ENCODE measurements around the gene MSI2. TPM values are rescaled to one million over a fixed set of nuclear protein-coding genes. Genes with fewer than 3 reads are reported as not detected.

Gene MSI2
- total RNA-seq, 4 donors from 2014 or later: 9.9 to 18.5 (median 13.8) TPM

DNA sequence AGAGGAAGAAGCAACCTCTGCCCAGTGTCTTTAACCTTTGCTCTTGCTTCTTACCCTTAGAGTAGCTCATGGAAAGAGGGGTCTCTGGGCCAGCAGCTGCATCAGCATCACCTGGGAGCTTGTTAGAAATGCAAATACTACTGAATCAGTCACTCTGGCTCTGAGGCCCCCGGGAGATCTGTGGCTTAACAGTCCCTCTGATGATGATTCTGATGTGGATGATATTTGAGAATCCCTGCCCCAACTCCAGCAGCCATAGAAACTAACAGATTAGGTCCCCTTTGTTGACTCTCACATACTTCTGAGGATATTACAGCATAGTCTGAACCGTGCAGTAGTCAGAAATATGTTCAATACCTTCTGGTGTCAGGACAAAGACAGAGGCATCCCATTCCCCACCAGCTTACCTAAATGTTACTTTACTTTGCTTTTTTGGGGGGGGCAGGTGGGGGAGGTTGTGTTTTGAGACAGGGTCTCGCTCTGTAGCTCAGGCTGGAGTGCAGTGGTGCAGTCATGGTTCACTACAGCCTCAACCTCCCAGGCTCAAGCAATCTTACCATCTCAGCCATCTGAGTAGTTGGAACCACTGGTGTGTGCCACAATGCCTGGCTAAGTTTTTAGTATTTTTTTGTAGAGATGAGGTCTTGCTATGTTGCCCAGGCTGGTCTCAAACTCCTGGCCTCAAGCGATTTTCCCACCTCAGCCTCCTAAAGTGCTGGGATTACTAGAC lies 268.7 kb downstream of the MSI2 start:
- no peak overlapping the region for H3K4me3 ChIP-seq (ENCODE audit: low read depth, poor library complexity, severe bottlenecking)
- no peak for TF ChIP-seq POLR2A (IDR thresholded peaks at IDR 0.05)
- TF ChIP-seq, protein P1, sequence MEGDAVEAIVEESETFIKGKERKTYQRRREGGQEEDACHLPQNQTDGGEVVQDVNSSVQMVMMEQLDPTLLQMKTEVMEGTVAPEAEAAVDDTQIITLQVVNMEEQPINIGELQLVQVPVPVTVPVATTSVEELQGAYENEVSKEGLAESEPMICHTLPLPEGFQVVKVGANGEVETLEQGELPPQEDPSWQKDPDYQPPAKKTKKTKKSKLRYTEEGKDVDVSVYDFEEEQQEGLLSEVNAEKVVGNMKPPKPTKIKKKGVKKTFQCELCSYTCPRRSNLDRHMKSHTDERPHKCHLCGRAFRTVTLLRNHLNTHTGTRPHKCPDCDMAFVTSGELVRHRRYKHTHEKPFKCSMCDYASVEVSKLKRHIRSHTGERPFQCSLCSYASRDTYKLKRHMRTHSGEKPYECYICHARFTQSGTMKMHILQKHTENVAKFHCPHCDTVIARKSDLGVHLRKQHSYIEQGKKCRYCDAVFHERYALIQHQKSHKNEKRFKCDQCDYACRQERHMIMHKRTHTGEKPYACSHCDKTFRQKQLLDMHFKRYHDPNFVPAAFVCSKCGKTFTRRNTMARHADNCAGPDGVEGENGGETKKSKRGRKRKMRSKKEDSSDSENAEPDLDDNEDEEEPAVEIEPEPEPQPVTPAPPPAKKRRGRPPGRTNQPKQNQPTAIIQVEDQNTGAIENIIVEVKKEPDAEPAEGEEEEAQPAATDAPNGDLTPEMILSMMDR (IDR thresholded peaks at IDR 0.05): no peak
- 84 to 90% methylated on average over 4 of the region's 4 CpGs for WGBS, 2 donors
- DNase-seq (ENCODE audit: low spot score in 2 of 2): no peak
- intact Hi-C loops (cut with DNase I; ENCODE audit: low total_unique reads): no loop called here

DNA sequence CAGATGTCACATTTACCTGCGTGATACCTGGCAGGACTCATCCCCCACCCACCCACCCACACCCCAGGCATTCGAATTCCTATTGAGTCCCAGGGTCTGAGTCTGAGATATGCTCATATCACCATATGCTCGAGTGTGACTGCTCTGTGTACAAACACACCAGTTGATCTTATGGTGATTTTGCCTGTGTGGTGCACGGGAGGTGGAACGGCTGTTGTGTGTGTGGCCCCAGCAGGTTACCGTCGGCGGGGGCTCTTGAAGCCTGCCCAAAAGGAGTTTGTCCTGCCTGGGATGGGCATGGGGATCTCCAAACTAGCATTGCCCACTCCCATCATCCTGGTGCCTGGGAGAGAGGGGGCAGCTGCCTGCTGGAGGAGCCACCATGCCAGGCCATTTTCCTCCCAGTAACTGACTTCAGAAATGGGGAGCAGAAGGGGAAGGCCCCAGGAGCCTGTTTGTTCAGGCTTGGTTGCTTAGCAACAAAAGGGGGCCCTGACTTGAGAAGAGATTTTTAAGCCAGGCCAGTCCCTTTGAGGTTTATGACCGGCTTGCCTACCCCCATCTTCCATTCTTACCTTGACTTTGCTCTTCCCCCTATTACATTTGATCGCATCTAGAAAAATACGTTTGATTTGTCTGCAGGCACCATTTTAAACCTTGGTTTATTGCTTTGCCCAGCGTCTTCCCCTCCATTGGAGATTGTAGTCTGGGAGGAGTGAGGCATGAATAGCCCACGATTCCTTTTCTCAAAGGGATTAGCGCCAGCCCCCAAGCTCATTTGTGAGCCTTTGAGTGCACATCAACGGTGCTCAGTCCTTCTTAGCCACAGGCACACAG lies 271.1 kb downstream of the MSI2 start:
- WGBS, 2 donors: 74 to 78% methylated on average over 11 to 14 of the region's 15 CpGs
- DNase-seq (ENCODE audit: low spot score in 2 of 2): no peak
- H3K4me3 ChIP-seq (ENCODE audit: low read depth, poor library complexity, severe bottlenecking): no peak overlapping the region
- intact Hi-C loops (cut with DNase I; ENCODE audit: low total_unique reads): no loop called here
- TF ChIP-seq, protein P1 (IDR thresholded peaks at IDR 0.05): no peak
- no peak for TF ChIP-seq POLR2A (IDR thresholded peaks at IDR 0.05)

DNA sequence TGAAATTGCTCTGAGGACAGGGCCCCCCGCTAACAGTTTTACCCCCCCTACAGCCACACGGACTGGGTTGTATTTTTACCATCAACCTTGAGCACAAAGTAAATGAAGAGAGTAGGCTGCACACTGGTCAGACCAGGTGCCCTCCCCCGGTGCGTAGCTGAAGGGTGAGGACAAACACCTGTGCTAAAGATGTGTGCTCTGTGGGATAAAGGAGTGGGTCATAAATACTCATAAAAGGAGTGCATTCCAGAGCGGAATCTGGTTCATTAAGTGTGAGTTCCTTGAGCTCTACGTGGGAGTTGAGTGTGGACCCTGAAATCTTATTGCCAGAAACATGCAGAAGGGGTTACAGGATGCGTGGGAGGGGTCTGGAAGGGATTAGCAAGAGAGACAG lies 271.7 kb downstream of the MSI2 start:
- H3K4me3 ChIP-seq (ENCODE audit: low read depth, poor library complexity, severe bottlenecking): no peak overlapping the region
- TF ChIP-seq, protein P1 (IDR thresholded peaks at IDR 0.05): no peak
- TF ChIP-seq POLR2A (IDR thresholded peaks at IDR 0.05): no peak
- intact Hi-C loops (cut with DNase I; ENCODE audit: low total_unique reads): no loop called here
- WGBS, 2 donors: 83 to 90% methylated on average over 7 of the region's 7 CpGs
- no peak for DNase-seq (ENCODE audit: low spot score in 2 of 2)

DNA sequence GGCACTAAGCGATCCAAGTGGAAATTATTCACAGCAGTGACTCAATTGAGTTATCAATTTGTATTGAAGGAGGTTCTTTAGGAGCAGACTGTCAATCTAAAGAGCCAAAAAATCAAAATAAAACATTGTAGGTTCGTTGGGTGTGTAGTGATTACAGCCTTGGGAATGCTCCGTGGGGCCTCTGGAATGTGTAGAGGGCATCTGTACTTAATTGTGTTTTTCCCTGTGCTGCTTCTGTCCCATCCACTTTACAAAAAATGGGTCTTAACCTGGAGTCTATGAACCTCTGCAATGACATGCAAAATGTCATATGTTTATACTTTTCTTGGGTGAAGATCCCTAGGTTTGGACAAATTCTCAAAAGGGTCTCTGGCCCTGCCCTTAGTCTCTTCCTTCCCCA lies 273.7 kb downstream of the MSI2 start:
- no peak for DNase-seq (ENCODE audit: low spot score in 2 of 2)
- intact Hi-C loops (cut with DNase I; ENCODE audit: low total_unique reads): no loop called here
- TF ChIP-seq POLR2A (IDR thresholded peaks at IDR 0.05): no peak
- TF ChIP-seq, protein P1 (IDR thresholded peaks at IDR 0.05): no peak
- no peak overlapping the region for H3K4me3 ChIP-seq (ENCODE audit: low read depth, poor library complexity, severe bottlenecking)
- WGBS, 2 donors: 65 to 66% methylated on average over 3 of the region's 3 CpGs

DNA sequence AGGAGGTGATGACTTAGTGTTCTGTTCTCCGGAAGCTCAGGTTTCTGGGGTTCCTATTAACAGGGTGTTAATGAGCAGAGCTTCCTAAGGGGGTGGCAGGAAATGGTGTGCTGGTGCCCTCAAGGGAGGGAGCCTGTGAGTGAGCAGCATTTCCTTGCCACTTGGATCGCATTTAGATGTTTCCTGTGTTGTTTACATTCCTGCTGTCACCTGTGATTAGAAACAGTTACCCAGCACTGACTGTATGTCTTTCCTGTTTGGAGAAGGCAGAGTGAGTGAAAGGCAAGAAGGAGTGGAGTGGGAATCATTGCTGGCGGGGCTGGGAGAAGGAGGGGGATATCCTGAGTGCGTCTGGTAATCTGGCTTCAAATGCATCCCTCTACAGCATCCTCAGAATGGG lies 274.2 kb downstream of the MSI2 start:
- no peak overlapping the region for H3K4me3 ChIP-seq (ENCODE audit: low read depth, poor library complexity, severe bottlenecking)
- DNase-seq (ENCODE audit: low spot score in 2 of 2): no peak
- intact Hi-C loops (cut with DNase I; ENCODE audit: low total_unique reads): no loop called here
- TF ChIP-seq, protein P1 (IDR thresholded peaks at IDR 0.05): no peak
- no peak for TF ChIP-seq POLR2A (IDR thresholded peaks at IDR 0.05)
- WGBS, 2 donors: 77 to 80% methylated on average over 4 of the region's 4 CpGs
